HCT116 (cell line): ENCODE measurements around the gene PRXL2C. TPM values are rescaled to one million over a fixed set of nuclear protein-coding genes. Genes with fewer than 3 reads are reported as not detected.
A peak's percentile ranks its signal among the peaks of the same experiment; 100 is the strongest.
"Not testable (repeated sequence)": the region's sequence is repeated elsewhere in the genome, so short reads cannot be mapped to it uniquely, and the experiment has no call there.

ENCODE experiments used
- ATAC-seq: fragments of 200-7000 bp; cut with Tn5 transposase; 2 replicates; pipeline ENCODE4 v1.9.1; 2020; ENCODE audit warnings: mild to moderate bottlenecking, moderate library complexity
- BruUV-seq: library from RNA; stranded (reverse); fragments of 400-500 nt; replicated peaks from 2 replicates; lab custom pipeline; 2021; lab: Mats Ljungman, UMichigan
- CTCF ChIA-PET: fragments of 300-600 bp; sonication (Branson Sonifier 250); formaldehyde crosslinking; loops from one replicate; lab custom pipeline; 2021; ENCODE audit warnings: antibody characterized with exemption; lab: Charles Lee
- POLR2A ChIA-PET: fragments of 300-600, 350-600 bp; sonication (Branson Sonifier 250); formaldehyde crosslinking; loops from one replicate; lab custom pipeline; 2021; ENCODE audit warnings: antibody characterized with exemption; lab: Charles Lee
- RAD21 ChIA-PET, 2 experiments: fragments of 300-600 bp; sonication (Branson Sonifier 250); formaldehyde crosslinking; loops; one replicate each; lab custom pipeline; 2023; ENCODE audit warnings: low total read pairs in 2 of 2; ENCODE audit not compliant: uncharacterized antibody in 2 of 2, unreplicated experiment in 2 of 2, low non-redundant PET in 1 of 2; lab: Charles Lee
- DNase-seq: peaks from one replicate; pipeline ENCODE4 v3.0.0-alpha.2; 2010; ENCODE audit warnings: low read depth, low spot score
- H2AFZ ChIP-seq: fragments of 200-600 bp; shearing (Covaris generic), sonication (generic); 2 replicates; pipeline ENCODE4 v1.6.1; 2017; ENCODE audit warnings: low read depth, mixed run types, mixed read lengths, antibody characterized with exemption, low read length; ENCODE audit not compliant: poor library complexity, severe bottlenecking
- H3K27ac ChIP-seq: 2 replicates; pipeline ENCODE4 v1.5.1; 2012; ENCODE audit warnings: low read depth, low read length
- H3K27me3 ChIP-seq: fragments of 200-600 bp; sonication (generic); 2 replicates; pipeline ENCODE4 v1.6.1; 2016; ENCODE audit warnings: mixed run types, low read length, mixed read lengths; ENCODE audit not compliant: insufficient read depth
- H3K36me3 ChIP-seq, 2 experiments: fragments of 200-500 bp in 1 of 2; fragments of 200-600 bp in 1 of 2; sonication (Bioruptor generic) in 1 of 2; sonication (generic) in 1 of 2; 2 replicates each; pipeline versions ENCODE4 v1.5.1 to v1.6.1; 2014 to 2016; ENCODE audit warnings: low read length in 2 of 2, inconsistent platforms in 1 of 2, mixed read lengths in 1 of 2, mixed run types in 1 of 2; ENCODE audit not compliant: insufficient read depth in 2 of 2, control insufficient read depth in 1 of 2
- H3K4me1 ChIP-seq, 2 experiments: fragments of 200-600 bp in 1 of 2; sonication (generic) in 1 of 2; 2 replicates each; pipeline versions ENCODE4 v1.5.1 to v1.6.1; 2012 to 2017; ENCODE audit warnings: low read length in 2 of 2, inconsistent platforms in 1 of 2, mild to moderate bottlenecking in 1 of 2, mixed read lengths in 1 of 2, mixed run types in 1 of 2, moderate library complexity in 1 of 2; ENCODE audit not compliant: insufficient read depth in 2 of 2, control insufficient read depth in 1 of 2
- H3K4me2 ChIP-seq: fragments of 200-600 bp; sonication (generic); 2 replicates; pipeline ENCODE4 v1.6.1; 2017; ENCODE audit warnings: mixed run types, low read length, mixed read lengths
- H3K4me3 ChIP-seq, 2 experiments: fragments of 200-600 bp in 1 of 2; sonication (generic) in 1 of 2; replicated peaks in 1 of 2; 2 replicates each; pipeline ENCODE4 v1.5.1; 2011 to 2016; ENCODE audit warnings: low read length in 2 of 2, control low read depth in 1 of 2, low read depth in 1 of 2, mild to moderate bottlenecking in 1 of 2, mixed read lengths in 1 of 2, mixed run types in 1 of 2
- H3K79me2 ChIP-seq: fragments of 200-600 bp; sonication (generic); 2 replicates; pipeline ENCODE4 v1.6.1; 2017; ENCODE audit warnings: mild to moderate bottlenecking, mixed run types, low read length, moderate library complexity, mixed read lengths; ENCODE audit not compliant: insufficient read depth
- H3K9ac ChIP-seq: fragments of 200-600 bp; sonication (generic); 2 replicates; pipeline ENCODE4 v1.6.1; 2016; ENCODE audit warnings: low read length, mixed read lengths
- H3K9me2 ChIP-seq: fragments of 200-600 bp; sonication (generic), shearing (Covaris generic); 2 replicates; pipeline ENCODE4 v1.6.1; 2017; ENCODE audit warnings: mixed run types, mild to moderate bottlenecking, moderate library complexity; ENCODE audit not compliant: insufficient read depth
- H3K9me3 ChIP-seq, 2 experiments: fragments of 200-500 bp in 1 of 2; fragments of 200-600 bp in 1 of 2; sonication (Bioruptor generic) in 1 of 2; sonication (generic) in 1 of 2; 2 replicates each; pipeline ENCODE4 v1.6.1; 2014 to 2017; ENCODE audit warnings: low read length in 2 of 2, mixed read lengths in 2 of 2, inconsistent platforms in 1 of 2, low read depth in 1 of 2, mild to moderate bottlenecking in 1 of 2, mixed run types in 1 of 2, moderate library complexity in 1 of 2; ENCODE audit not compliant: control insufficient read depth in 1 of 2, insufficient read depth in 1 of 2
- H4K20me1 ChIP-seq: fragments of 200-600 bp; sonication (generic), shearing (Covaris generic); 2 replicates; pipeline ENCODE4 v1.6.1; 2017; ENCODE audit warnings: mixed run types, mild to moderate bottlenecking, moderate library complexity; ENCODE audit not compliant: insufficient read depth
- CBX3 ChIP-seq: IDR thresholded peaks from 2 replicates; pipeline ENCODE4 v1.6.1; 2012; ENCODE audit warnings: low read depth
- RAD21 ChIP-seq: IDR thresholded peaks from 2 replicates; pipeline ENCODE4 v1.6.1; 2012; ENCODE audit warnings: low read depth, mild to moderate bottlenecking
- ZNF274 ChIP-seq: fragments of 200-500 bp; sonication (Bioruptor generic); IDR thresholded peaks from 2 replicates; pipeline ENCODE4 v1.6.1; 2014; ENCODE audit warnings: mild to moderate bottlenecking, low read depth, low read length, inconsistent platforms
- intact Hi-C: fragments of 100-400 bp; cut with micrococcal nuclease; formaldehyde crosslinking; loops from 2 replicates; pipeline ENCODE4 v1.10.0; 2022
- total RNA-seq: library from RNA; stranded (reverse); gene quantifications from one replicate; pipeline ENCODE4 v1.2.1, GENCODE V29; 2021; ENCODE audit not compliant: unreplicated experiment
- TF ChIP-seq, protein P1 (sequence below), 3 experiments: fragments of 200-600 bp in 1 of 3; sonication (generic) in 1 of 3; IDR thresholded peaks in 2 of 3; conservative IDR thresholded peaks in 1 of 3; 2 replicates each; pipeline ENCODE4 v1.5.1; 2012 to 2017; ENCODE audit warnings: low read depth in 2 of 3, low read length in 2 of 3, antibody characterized with exemption in 1 of 3, borderline replicate concordance in 1 of 3, control low read depth in 1 of 3, mild to moderate bottlenecking in 1 of 3, mixed read lengths in 1 of 3, mixed run types in 1 of 3, moderate library complexity in 1 of 3; ENCODE audit not compliant: insufficient read depth in 1 of 3

The PRXL2C gene
- total RNA-seq, 1 experiment from 2014 or later: 10.4 TPM

GRCh38 chr9:96667363-96667728, 12.2 kb upstream of the PRXL2C start:
- TF ChIP-seq ZNF274 (no peak), RAD21 (0 out of 2 replicates have a peak, but pooled peaks have one; percentile 6)
- ChIA-PET RAD21 (interaction anchor here (1.4 to 2.1 kb wide), 2 partner anchors 340 to 435 kb away, joined by 4 read pairs; no protein-coding TSS in a partner anchor), POLR2A (no interaction called here), CTCF (interaction anchor here (0.8 to 2.0 kb wide), 3 partner anchors 323 to 435 kb away, joined by 3 to 13 read pairs (median 3); no protein-coding TSS in a partner anchor)
- Histone ChIP-seq H3K36me3 (no peaks in the 10 kb centered on the region), H3K9me2 (no peaks in the 10 kb centered on the region), H3K27me3 (no peaks in the 10 kb centered on the region), H2AFZ (no peak overlapping the region), H3K27ac (no peak overlapping the region), H3K9me3 (no peaks in the 10 kb centered on the region), H3K9ac (no peak overlapping the region), H3K4me2 (no peak overlapping the region), H4K20me1 (no peaks in the 10 kb centered on the region), H3K4me1 (peaks cover 0 to 3% of the 10 kb centered on the region in 2 experiments; a peak in 2 of 4 replicates), H3K4me3 (no peak overlapping the region), H3K79me2 (no peaks in the 10 kb centered on the region)
- intact Hi-C loops: loop anchor here (5.0 kb wide), 2 partner anchors 215 to 340 kb away; partner anchors contain the start of gene HABP4
- BruUV-seq: no TSS peak
- DNase-seq (no peak), ATAC-seq (peak; percentile 39)

DNA sequence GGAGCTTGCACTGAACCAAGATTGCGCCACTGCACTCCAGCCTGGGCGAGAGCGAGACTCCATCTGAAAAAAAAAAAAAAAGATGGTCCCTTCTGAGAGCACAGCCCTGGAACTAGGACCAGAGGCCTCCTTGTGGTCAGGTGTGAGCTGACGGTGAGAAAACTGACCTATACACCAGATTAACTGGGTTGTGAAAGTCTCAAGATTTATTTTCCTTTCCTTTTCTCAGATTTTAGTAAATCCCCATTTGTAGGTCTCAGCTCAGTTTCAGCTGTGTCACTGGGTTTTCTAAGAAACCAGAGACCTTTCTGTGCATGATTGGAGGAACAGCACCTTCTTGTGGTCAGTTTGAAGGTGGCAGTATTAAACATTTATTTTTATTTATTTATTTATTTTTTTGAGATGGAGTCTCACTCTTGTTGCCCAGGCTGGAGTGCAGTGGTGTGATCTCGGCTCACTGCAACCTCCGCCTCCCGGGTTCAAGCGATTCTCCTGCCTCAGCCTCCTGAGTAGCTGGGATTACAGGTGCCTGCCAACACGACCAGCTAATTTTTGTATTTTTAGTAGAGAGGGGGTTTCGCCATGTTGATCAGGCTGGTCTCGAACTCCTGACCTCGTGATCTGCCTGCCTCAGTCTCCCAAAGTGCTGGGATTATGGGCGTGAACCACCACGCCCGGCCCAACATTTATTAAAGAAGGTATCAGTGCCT, 11.7 kb upstream of the PRXL2C start:
- H3K4me2 ChIP-seq, H3K4me1 ChIP-seq, H4K20me1 ChIP-seq, H3K27ac ChIP-seq, BruUV-seq, POLR2A ChIA-PET, H3K9me2 ChIP-seq, H3K36me3 ChIP-seq, H3K4me3 ChIP-seq, H3K9ac ChIP-seq, H3K79me2 ChIP-seq, H3K27me3 ChIP-seq, H3K9me3 ChIP-seq: not testable (repeated sequence)
- RAD21 ChIA-PET: interaction anchor here (1.4 to 2.1 kb wide), 2 partner anchors 339 to 434 kb away, joined by 4 read pairs; no protein-coding TSS in a partner anchor
- peak overlapping the region; percentile 74 for H2AFZ ChIP-seq
- CTCF ChIA-PET: interaction anchor here (0.6 to 2.0 kb wide), 7 partner anchors 8 to 440 kb away, joined by 3 to 13 read pairs (median 3); no protein-coding TSS in a partner anchor
- ATAC-seq (peak; percentile 74), DNase-seq (peak; percentile 48)
- intact Hi-C loops: loop anchor here (1.0 to 5.0 kb wide), 3 partner anchors 215 to 435 kb away; partner anchors contain the start of gene HABP4
- peak; percentile 85 for TF ChIP-seq RAD21
- TF ChIP-seq, protein P1, sequence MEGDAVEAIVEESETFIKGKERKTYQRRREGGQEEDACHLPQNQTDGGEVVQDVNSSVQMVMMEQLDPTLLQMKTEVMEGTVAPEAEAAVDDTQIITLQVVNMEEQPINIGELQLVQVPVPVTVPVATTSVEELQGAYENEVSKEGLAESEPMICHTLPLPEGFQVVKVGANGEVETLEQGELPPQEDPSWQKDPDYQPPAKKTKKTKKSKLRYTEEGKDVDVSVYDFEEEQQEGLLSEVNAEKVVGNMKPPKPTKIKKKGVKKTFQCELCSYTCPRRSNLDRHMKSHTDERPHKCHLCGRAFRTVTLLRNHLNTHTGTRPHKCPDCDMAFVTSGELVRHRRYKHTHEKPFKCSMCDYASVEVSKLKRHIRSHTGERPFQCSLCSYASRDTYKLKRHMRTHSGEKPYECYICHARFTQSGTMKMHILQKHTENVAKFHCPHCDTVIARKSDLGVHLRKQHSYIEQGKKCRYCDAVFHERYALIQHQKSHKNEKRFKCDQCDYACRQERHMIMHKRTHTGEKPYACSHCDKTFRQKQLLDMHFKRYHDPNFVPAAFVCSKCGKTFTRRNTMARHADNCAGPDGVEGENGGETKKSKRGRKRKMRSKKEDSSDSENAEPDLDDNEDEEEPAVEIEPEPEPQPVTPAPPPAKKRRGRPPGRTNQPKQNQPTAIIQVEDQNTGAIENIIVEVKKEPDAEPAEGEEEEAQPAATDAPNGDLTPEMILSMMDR (IDR thresholded peaks at IDR 0.05 in 2 of 3, conservative IDR thresholded peaks at IDR 0.05 in 1 of 3; ENCODE audit: borderline replicate concordance in 1 of 3, insufficient read depth in 1 of 3, low read depth in 2 of 3, low read length in 2 of 3): peak; percentile 66 to 95 (median 69)
- TF ChIP-seq CBX3: 0 out of 2 replicates have a peak, but pooled peaks have one; percentile 15
